IMR-90 (cell line): ENCODE results near the gene ACTG2. TPM values are rescaled to one million over a fixed set of nuclear protein-coding genes. Genes with fewer than 3 reads are reported as not detected.

Experiments
- ATAC-seq: fragments of 200-7000 bp; cut with Tn5 transposase; 2 replicates; pipeline ENCODE4 v1.9.1; 2020; ENCODE audit warnings: low read depth, mild to moderate bottlenecking, moderate library complexity
- BruUV-seq: library from RNA; stranded (reverse); fragments of 400-500 nt; replicated peaks from 2 replicates; lab custom pipeline; 2021; lab: Mats Ljungman, UMichigan
- CTCF ChIA-PET: fragments of 300-600 bp; formaldehyde crosslinking; extraction: SDS; loops from one replicate; lab custom pipeline; 2021; ENCODE audit warnings: antibody characterized with exemption; lab: Yijun Ruan, JAX
- POLR2A ChIA-PET: fragments of 300-600 bp; sonication (Branson Sonifier 250); formaldehyde crosslinking; loops from one replicate; lab custom pipeline; 2022; ENCODE audit warnings: antibody characterized with exemption; ENCODE audit not compliant: unreplicated experiment; lab: Charles Lee
- DNase-seq: peaks from one replicate; pipeline ENCODE4 v3.0.0; 2013
- H2AFZ ChIP-seq: replicated peaks from 2 replicates; pipeline ENCODE3; 2013; ENCODE audit warnings: low read length, mild to moderate bottlenecking; ENCODE audit not compliant: poor library complexity
- H2AK5ac ChIP-seq: 2 replicates; pipeline ENCODE4 v1.6.1; 2013; ENCODE audit warnings: low read depth, low read length, inconsistent platforms
- H2AK9ac ChIP-seq: replicated peaks from 2 replicates; pipeline ENCODE3; 2013; ENCODE audit warnings: mild to moderate bottlenecking, low read depth, low read length, moderate library complexity; ENCODE audit not compliant: poor library complexity
- H2BK120ac ChIP-seq: 2 replicates; pipeline ENCODE4 v1.6.1; 2013; ENCODE audit warnings: low read depth, low read length, inconsistent platforms
- H2BK15ac ChIP-seq: 3 replicates; pipeline ENCODE4 v1.6.1; 2013; ENCODE audit warnings: low read depth, low read length, inconsistent platforms
- H2BK20ac ChIP-seq: 2 replicates; pipeline ENCODE4 v1.6.1; 2013; ENCODE audit warnings: low read depth, mild to moderate bottlenecking, inconsistent platforms, low read length, moderate library complexity
- H2BK5ac ChIP-seq: 2 replicates; pipeline ENCODE4 v1.6.1; 2013; ENCODE audit warnings: mild to moderate bottlenecking, low read depth, low read length, inconsistent platforms; ENCODE audit not compliant: poor library complexity, severe bottlenecking
- H3K14ac ChIP-seq: replicated peaks from 2 replicates; pipeline ENCODE4 v1.6.1; 2013; ENCODE audit warnings: low read depth, low read length, inconsistent platforms
- H3K18ac ChIP-seq: 2 replicates; pipeline ENCODE4 v1.6.1; 2013; ENCODE audit warnings: low read depth, low read length, control low read depth
- H3K23ac ChIP-seq: 2 replicates; pipeline ENCODE4 v1.6.1; 2013; ENCODE audit warnings: low read depth, low read length, inconsistent platforms
- H3K27ac ChIP-seq: 2 replicates; pipeline ENCODE4 v1.5.1; 2013; ENCODE audit warnings: mild to moderate bottlenecking, control low read depth, low read length; ENCODE audit not compliant: insufficient read depth
- H3K27me3 ChIP-seq: 2 replicates; pipeline ENCODE4 v1.6.1; 2013; ENCODE audit warnings: low read length; ENCODE audit not compliant: control insufficient read depth, insufficient read depth
- H3K36me3 ChIP-seq: 2 replicates; pipeline ENCODE4 v1.6.1; 2013; ENCODE audit warnings: low read length, mixed read lengths; ENCODE audit not compliant: control insufficient read depth, insufficient read depth
- H3K4ac ChIP-seq: 2 replicates; pipeline ENCODE4 v1.6.1; 2013; ENCODE audit warnings: low read depth, low read length, inconsistent platforms
- H3K4me1 ChIP-seq: 2 replicates; pipeline ENCODE4 v1.6.1; 2013; ENCODE audit warnings: low read length, mixed read lengths; ENCODE audit not compliant: control insufficient read depth, insufficient read depth
- H3K4me2 ChIP-seq: 2 replicates; pipeline ENCODE4 v1.6.1; 2013; ENCODE audit warnings: low read depth, mild to moderate bottlenecking, control low read depth, low read length, moderate library complexity
- H3K4me3 ChIP-seq: 2 replicates; pipeline ENCODE4 v1.5.1; 2013; ENCODE audit warnings: low read depth, mild to moderate bottlenecking, control low read depth, low read length, moderate library complexity; ENCODE audit not compliant: insufficient read depth
- H3K56ac ChIP-seq: 2 replicates; pipeline ENCODE4 v1.6.1; 2013; ENCODE audit warnings: low read length, inconsistent platforms; ENCODE audit not compliant: insufficient read depth; ENCODE audit errors: extremely low read depth
- H3K79me1 ChIP-seq, 2 experiments: 2 replicates each; pipeline ENCODE4 v1.6.1; 2013; ENCODE audit warnings: low read length in 2 of 2, inconsistent platforms in 1 of 2, low read depth in 1 of 2
- H3K9ac ChIP-seq: 2 replicates; pipeline ENCODE4 v1.6.1; 2013; ENCODE audit warnings: low read depth, low read length, control low read depth
- H3K9me1 ChIP-seq: 2 replicates; pipeline ENCODE4 v1.6.1; 2013; ENCODE audit warnings: low read length, inconsistent platforms; ENCODE audit not compliant: insufficient read depth
- H3K9me3 ChIP-seq: 2 replicates; pipeline ENCODE4 v1.6.1; 2013; ENCODE audit warnings: low read length; ENCODE audit not compliant: control insufficient read depth, insufficient read depth
- H4K20me1 ChIP-seq: 2 replicates; pipeline ENCODE4 v1.6.1; 2013; ENCODE audit warnings: low read length, inconsistent platforms; ENCODE audit not compliant: insufficient read depth
- H4K5ac ChIP-seq: 2 replicates; pipeline ENCODE4 v1.6.1; 2013; ENCODE audit warnings: mild to moderate bottlenecking, low read depth, low read length, control low read depth
- H4K8ac ChIP-seq, 2 experiments: 2 replicates each; pipeline ENCODE4 v1.6.1; 2013; ENCODE audit warnings: low read depth in 2 of 2, low read length in 2 of 2, control low read depth in 1 of 2, inconsistent platforms in 1 of 2
- H4K91ac ChIP-seq: 2 replicates; pipeline ENCODE4 v1.6.1; 2013; ENCODE audit warnings: low read depth, low read length, inconsistent platforms; ENCODE audit not compliant: insufficient read depth
- BHLHE40 ChIP-seq: fragments of 150-350 bp; IDR thresholded peaks from 2 replicates; pipeline ENCODE4 v1.6.1; 2016; ENCODE audit warnings: mild to moderate bottlenecking, low read depth, low read length
- CHD1 ChIP-seq: IDR thresholded peaks from 2 replicates; pipeline ENCODE4 v1.6.1; 2012; ENCODE audit warnings: low read depth, low read length, improper control_type of control experiment
- MAFK ChIP-seq: IDR thresholded peaks from 2 replicates; pipeline ENCODE4 v1.6.1; 2012; ENCODE audit warnings: low read depth, low read length, improper control_type of control experiment
- MAZ ChIP-seq: IDR thresholded peaks from 2 replicates; pipeline ENCODE4 v1.6.1; 2012; ENCODE audit warnings: low read depth, mild to moderate bottlenecking, low read length, improper control_type of control experiment, moderate library complexity, borderline replicate concordance
- MXI1 ChIP-seq: IDR thresholded peaks from 2 replicates; pipeline ENCODE4 v1.6.1; 2012; ENCODE audit warnings: low read depth, mild to moderate bottlenecking, low read length, moderate library complexity, borderline replicate concordance
- NFE2L2 ChIP-seq: fragments of 150-350 bp; IDR thresholded peaks from 2 replicates; pipeline ENCODE4 v1.6.1; 2016; ENCODE audit warnings: low read depth, mild to moderate bottlenecking, low read length
- RAD21 ChIP-seq: IDR thresholded peaks from 2 replicates; pipeline ENCODE4 v1.6.1; 2012; ENCODE audit warnings: low read length, improper control_type of control experiment
- SMC3 ChIP-seq: fragments of 150-350 bp; IDR thresholded peaks from 2 replicates; pipeline ENCODE4 v1.6.1; 2016; ENCODE audit warnings: low read depth, mild to moderate bottlenecking, antibody characterized with exemption, low read length, moderate library complexity
- WGBS, 2 experiments: methylation state at CpG; one replicate each; pipeline versions ENCODE4 v1.1.5 to v1.1.7; 2013; ENCODE audit warnings: missing lambda C conversion rate in 2 of 2; ENCODE audit not compliant: insufficient read length in 1 of 2; ENCODE audit errors: extremely low coverage in 2 of 2; 5-methylcytosine and 5-hydroxymethylcytosine counted together
- dilution Hi-C: fragments of 300-500 bp; cut with HindIII; formaldehyde crosslinking; loops from one replicate; pipeline ENCODE4 v1.14.3; 2018; ENCODE audit warnings: low sequenced_read_pairs; ENCODE audit not compliant: unreplicated experiment
- in situ Hi-C: fragments of 300-500 bp; cut with MboI; formaldehyde crosslinking; loops from 3 replicates; pipeline ENCODE4 v1.14.3; 2019; ENCODE audit warnings: low sequenced_read_pairs, inconsistent platforms, mixed read lengths
- intact Hi-C: fragments of 100-400 bp; cut with micrococcal nuclease; formaldehyde crosslinking; loops from 2 replicates; pipeline ENCODE4 v1.10.0; 2022
- polyA plus RNA-seq, 3 experiments: library from polyadenylated mRNA; depleted of rRNA; stranded (reverse); fragments of >200 nt; gene quantifications; 2 replicates each; pipeline ENCODE4 v1.2.3, GENCODE V29; 2012; ENCODE audit warnings: low replicate concordance in 1 of 3
- total RNA-seq: library from RNA; depleted of rRNA; stranded (reverse); fragments of >200 nt; gene quantifications from 2 replicates; pipeline ENCODE4 v1.2.3, GENCODE V29; 2012
- TF ChIP-seq, protein P1 (sequence below): conservative IDR thresholded peaks from 2 replicates; pipeline ENCODE4 v1.5.1; 2012; ENCODE audit warnings: mild to moderate bottlenecking, low read depth, low read length, improper control_type of control experiment
- TF ChIP-seq, protein P2 (sequence below): fragments of 150-350 bp; IDR thresholded peaks from 2 replicates; pipeline ENCODE4 v1.6.1; 2016; ENCODE audit warnings: low read depth, mild to moderate bottlenecking, low read length, moderate library complexity, borderline replicate concordance

The ACTG2 gene
- total and polyA plus RNA-seq, 2 of the 4 experiments (the other 2 are of a cell fraction), result 523 to 899 TPM

DNA sequence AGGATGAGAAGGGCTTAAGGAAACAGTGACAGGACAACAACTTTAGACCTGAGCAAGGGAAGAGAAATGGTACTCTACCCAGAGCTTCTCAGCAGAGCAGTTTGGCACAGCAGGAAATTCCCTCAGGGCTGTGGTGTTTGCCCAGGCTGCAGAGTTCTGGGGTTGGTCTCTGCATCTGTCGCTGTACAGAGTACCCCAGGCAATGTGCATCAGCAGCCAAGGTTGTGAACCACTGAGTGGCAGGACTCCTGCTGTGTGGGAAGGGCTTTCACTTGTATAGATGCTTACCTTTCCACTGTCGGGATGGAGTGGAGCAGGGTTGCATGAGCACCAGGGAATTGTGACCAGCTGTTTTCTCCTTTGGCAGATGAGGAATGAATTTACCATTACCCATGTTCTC is 42.8 kb upstream of the ACTG2 start:
- CTCF ChIA-PET, result no interaction called here
- Histone ChIP-seq H3K23ac (no peak overlapping the region), H2BK20ac (no peak overlapping the region), H4K5ac (no peak overlapping the region), H2BK5ac (no peak overlapping the region), H2AK5ac (no peak overlapping the region), H3K18ac (no peak overlapping the region), H3K79me1 (peaks cover 0 to 11% of the 10 kb centered on the region in 2 experiments; a peak in 1 of 4 replicates), H3K56ac (no peak overlapping the region), H3K14ac (no peak overlapping the region), H2BK15ac (no peak overlapping the region), H3K4ac (no peak overlapping the region), H3K9me1 (peaks cover 4% of the 10 kb centered on the region), H2AFZ (no peak overlapping the region), H2AK9ac (no peak overlapping the region), H4K20me1 (no peaks in the 10 kb centered on the region), H3K9ac (no peak overlapping the region), H3K4me3 (no peak overlapping the region), H4K8ac (no peak overlapping the region), H2BK120ac (no peak overlapping the region), H4K91ac (peak overlapping the region; percentile 29; the same call in 1 of the 2 replicates), H3K4me2 (no peak overlapping the region), H3K9me3 (no peaks in the 10 kb centered on the region), H3K27ac (no peak overlapping the region), H3K36me3 (peaks cover 47% of the 10 kb centered on the region), H3K4me1 (peaks cover 5% of the 10 kb centered on the region), H3K27me3 (no peaks in the 10 kb centered on the region)
- no TSS peak for BruUV-seq
- in situ Hi-C loops (no loop called here), dilution Hi-C loops (no loop called here), intact Hi-C loops (no loop called here)
- DNase-seq (no peak), ATAC-seq (no peak; the same call in 1 of the 2 replicates)
- POLR2A ChIA-PET, result no interaction called here
- WGBS, 2 experiments, result no CpG with 5 or more reads among the region's 2 CpGs
- no peak for TF ChIP-seq BHLHE40
- TF ChIP-seq SMC3, result no peak
- no peak for TF ChIP-seq NFE2L2
- TF ChIP-seq, protein P1, sequence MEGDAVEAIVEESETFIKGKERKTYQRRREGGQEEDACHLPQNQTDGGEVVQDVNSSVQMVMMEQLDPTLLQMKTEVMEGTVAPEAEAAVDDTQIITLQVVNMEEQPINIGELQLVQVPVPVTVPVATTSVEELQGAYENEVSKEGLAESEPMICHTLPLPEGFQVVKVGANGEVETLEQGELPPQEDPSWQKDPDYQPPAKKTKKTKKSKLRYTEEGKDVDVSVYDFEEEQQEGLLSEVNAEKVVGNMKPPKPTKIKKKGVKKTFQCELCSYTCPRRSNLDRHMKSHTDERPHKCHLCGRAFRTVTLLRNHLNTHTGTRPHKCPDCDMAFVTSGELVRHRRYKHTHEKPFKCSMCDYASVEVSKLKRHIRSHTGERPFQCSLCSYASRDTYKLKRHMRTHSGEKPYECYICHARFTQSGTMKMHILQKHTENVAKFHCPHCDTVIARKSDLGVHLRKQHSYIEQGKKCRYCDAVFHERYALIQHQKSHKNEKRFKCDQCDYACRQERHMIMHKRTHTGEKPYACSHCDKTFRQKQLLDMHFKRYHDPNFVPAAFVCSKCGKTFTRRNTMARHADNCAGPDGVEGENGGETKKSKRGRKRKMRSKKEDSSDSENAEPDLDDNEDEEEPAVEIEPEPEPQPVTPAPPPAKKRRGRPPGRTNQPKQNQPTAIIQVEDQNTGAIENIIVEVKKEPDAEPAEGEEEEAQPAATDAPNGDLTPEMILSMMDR, result no peak
- TF ChIP-seq, protein P2, sequence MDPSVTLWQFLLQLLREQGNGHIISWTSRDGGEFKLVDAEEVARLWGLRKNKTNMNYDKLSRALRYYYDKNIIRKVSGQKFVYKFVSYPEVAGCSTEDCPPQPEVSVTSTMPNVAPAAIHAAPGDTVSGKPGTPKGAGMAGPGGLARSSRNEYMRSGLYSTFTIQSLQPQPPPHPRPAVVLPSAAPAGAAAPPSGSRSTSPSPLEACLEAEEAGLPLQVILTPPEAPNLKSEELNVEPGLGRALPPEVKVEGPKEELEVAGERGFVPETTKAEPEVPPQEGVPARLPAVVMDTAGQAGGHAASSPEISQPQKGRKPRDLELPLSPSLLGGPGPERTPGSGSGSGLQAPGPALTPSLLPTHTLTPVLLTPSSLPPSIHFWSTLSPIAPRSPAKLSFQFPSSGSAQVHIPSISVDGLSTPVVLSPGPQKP, result no peak
- TF ChIP-seq RAD21, result no peak
- no peak for TF ChIP-seq MAFK
- TF ChIP-seq MAZ, result no peak
- no peak for TF ChIP-seq CHD1
- TF ChIP-seq MXI1, result no peak
